ENCODE data around the gene KCTD13.
"Not testable (repeated sequence)": the region's sequence is repeated elsewhere in the genome, so short reads cannot be mapped to it uniquely, and the experiment has no call there.

Gene KCTD13

DNA sequence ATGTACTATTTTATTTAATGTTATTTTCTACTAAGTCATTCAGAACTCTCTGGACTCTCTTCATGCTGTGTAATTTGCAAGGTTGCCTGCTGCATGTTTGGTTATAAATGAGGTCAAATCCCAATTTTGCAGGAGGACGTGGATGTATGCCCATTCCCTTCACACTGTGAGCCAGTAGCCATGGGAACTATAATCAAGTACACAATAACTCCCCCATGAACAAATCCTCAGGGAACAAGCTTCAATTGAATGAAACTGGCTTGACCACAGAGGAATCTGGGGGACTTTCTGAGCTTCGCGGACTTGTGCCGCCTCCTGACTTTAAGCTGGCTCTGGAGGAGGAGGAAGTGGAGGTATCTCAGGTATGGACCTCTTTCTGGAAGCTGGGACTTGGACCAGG lies 14.6 kb upstream of the KCTD13 start:
- no peak overlapping the region for H3K9ac ChIP-seq (ENCODE audit: low read depth, low read length)
- H3K4me1 ChIP-seq (ENCODE audit: insufficient read depth, low read length): no peaks in the 10 kb centered on the region
- no peak overlapping the region for H2AFZ ChIP-seq (ENCODE audit: low read depth, low read length)
- no peaks in the 10 kb centered on the region for H3K36me3 ChIP-seq (ENCODE audit: insufficient read depth, low read length)
- no peaks in the 10 kb centered on the region for H3K9me3 ChIP-seq (ENCODE audit: insufficient read depth, low read length, severe bottlenecking)
- DNase-seq (no peak), ATAC-seq (ENCODE audit: insufficient read depth, low read depth) (no peak)
- H3K4me2 ChIP-seq (ENCODE audit: insufficient read depth, low read length): no peak overlapping the region
- H3K27ac ChIP-seq (ENCODE audit: low read length): no peak overlapping the region
- TF ChIP-seq CTCF (IDR thresholded peaks at IDR 0.05; ENCODE audit: borderline replicate concordance, extremely low read depth, low read length, poor library complexity, severe bottlenecking): no peak
- no peak for TF ChIP-seq EZH2 (IDR thresholded peaks at IDR 0.05; ENCODE audit: borderline replicate concordance, low read depth, low read length, severe bottlenecking)
- no peak overlapping the region for H3K4me3 ChIP-seq (ENCODE audit: low read depth in 1 of 2, low read length in 2 of 2)
- H4K20me1 ChIP-seq (ENCODE audit: insufficient read depth, low read length): no peaks in the 10 kb centered on the region
- no peaks in the 10 kb centered on the region for H3K27me3 ChIP-seq (ENCODE audit: insufficient read depth, low read length, poor library complexity)
- H3K79me2 ChIP-seq (ENCODE audit: insufficient read depth, low read length): no peaks in the 10 kb centered on the region

DNA sequence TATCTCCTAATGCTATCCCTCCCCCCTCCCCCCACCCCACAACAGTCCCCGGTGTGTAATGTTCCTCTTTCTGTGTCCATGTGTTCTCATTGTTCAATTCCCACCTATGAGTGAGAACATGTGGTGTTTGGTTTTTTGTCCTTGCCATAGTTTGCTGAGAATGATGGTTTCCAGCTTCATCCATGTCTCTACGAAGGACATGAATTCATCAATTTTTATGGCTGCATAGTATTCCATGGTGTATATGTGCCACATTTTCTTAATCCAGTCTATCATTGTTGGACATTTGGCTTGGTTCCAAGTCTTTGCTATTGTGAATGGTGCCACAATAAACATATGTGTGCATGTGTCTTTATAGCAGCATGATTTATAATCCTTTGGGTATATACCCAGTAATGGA lies 5.7 kb upstream of the KCTD13 start:
- H3K36me3 ChIP-seq (ENCODE audit: insufficient read depth, low read length); H3K79me2 ChIP-seq (ENCODE audit: insufficient read depth, low read length); H3K4me2 ChIP-seq (ENCODE audit: insufficient read depth, low read length); DNase-seq; H3K9ac ChIP-seq (ENCODE audit: low read depth, low read length); H2AFZ ChIP-seq (ENCODE audit: low read depth, low read length); ATAC-seq (ENCODE audit: insufficient read depth, low read depth); H3K27ac ChIP-seq (ENCODE audit: low read length); H3K9me3 ChIP-seq (ENCODE audit: insufficient read depth, low read length, severe bottlenecking); H4K20me1 ChIP-seq (ENCODE audit: insufficient read depth, low read length); H3K4me1 ChIP-seq (ENCODE audit: insufficient read depth, low read length); H3K27me3 ChIP-seq (ENCODE audit: insufficient read depth, low read length, poor library complexity); H3K4me3 ChIP-seq (ENCODE audit: low read depth in 1 of 2, low read length in 2 of 2): not testable (repeated sequence)

- H2AFZ ChIP-seq (ENCODE audit: low read depth, low read length): no peak overlapping the region
- H3K4me3 ChIP-seq (ENCODE audit: low read depth in 1 of 2, low read length in 2 of 2): peak overlapping the region in 1 of 2 experiments; percentile 100; a peak in 2 of 4 replicates
- H3K4me2 ChIP-seq (ENCODE audit: insufficient read depth, low read length): peak overlapping the region; percentile 99
- H3K27me3 ChIP-seq (ENCODE audit: insufficient read depth, low read length, poor library complexity): no peaks in the 10 kb centered on the region
- H3K4me1 ChIP-seq (ENCODE audit: insufficient read depth, low read length): peaks cover 33% of the 10 kb centered on the region
- H3K9me3 ChIP-seq (ENCODE audit: insufficient read depth, low read length, severe bottlenecking): no peaks in the 10 kb centered on the region
- TF ChIP-seq CTCF (IDR thresholded peaks at IDR 0.05; ENCODE audit: borderline replicate concordance, extremely low read depth, low read length, poor library complexity, severe bottlenecking) (no peak), EZH2 (IDR thresholded peaks at IDR 0.05; ENCODE audit: borderline replicate concordance, low read depth, low read length, severe bottlenecking) (no peak)
- DNase-seq: no peak
- no peak for ATAC-seq (ENCODE audit: insufficient read depth, low read depth)
- peaks cover 35% of the 10 kb centered on the region for H3K79me2 ChIP-seq (ENCODE audit: insufficient read depth, low read length)
- H4K20me1 ChIP-seq (ENCODE audit: insufficient read depth, low read length): peaks cover 9% of the 10 kb centered on the region
- peak overlapping the region; percentile 94; the same call in 1 of the 2 replicates for H3K27ac ChIP-seq (ENCODE audit: low read length)
- peaks cover 9% of the 10 kb centered on the region for H3K36me3 ChIP-seq (ENCODE audit: insufficient read depth, low read length)
- H3K9ac ChIP-seq (ENCODE audit: low read depth, low read length): peak overlapping the region; percentile 89
Observed at GRCh38 chr16:29927070-29927905, 1.3 kb upstream of the KCTD13 start.

GRCh38 chr16:29926711-29927052 lies 656 bp upstream of the KCTD13 start:
- ATAC-seq (ENCODE audit: insufficient read depth, low read depth) (no peak), DNase-seq (no peak)
- Histone ChIP-seq H3K4me2 (ENCODE audit: insufficient read depth, low read length) (peak overlapping the region; percentile 99), H3K9ac (ENCODE audit: low read depth, low read length) (peak overlapping the region; percentile 89), H3K9me3 (ENCODE audit: insufficient read depth, low read length, severe bottlenecking) (no peaks in the 10 kb centered on the region), H3K79me2 (ENCODE audit: insufficient read depth, low read length) (peaks cover 36% of the 10 kb centered on the region), H4K20me1 (ENCODE audit: insufficient read depth, low read length) (peaks cover 9% of the 10 kb centered on the region), H3K4me1 (ENCODE audit: insufficient read depth, low read length) (peaks cover 33% of the 10 kb centered on the region), H3K27ac (ENCODE audit: low read length) (peak overlapping the region; percentile 94), H2AFZ (ENCODE audit: low read depth, low read length) (peak overlapping the region; percentile 99), H3K36me3 (ENCODE audit: insufficient read depth, low read length) (peaks cover 15% of the 10 kb centered on the region), H3K27me3 (ENCODE audit: insufficient read depth, low read length, poor library complexity) (no peaks in the 10 kb centered on the region), H3K4me3 (ENCODE audit: low read depth in 1 of 2, low read length in 2 of 2) (peak overlapping the region; percentile 98 to 100; a peak in 3 of 4 replicates)
- no peak for TF ChIP-seq CTCF (IDR thresholded peaks at IDR 0.05; ENCODE audit: borderline replicate concordance, extremely low read depth, low read length, poor library complexity, severe bottlenecking)
- no peak for TF ChIP-seq EZH2 (IDR thresholded peaks at IDR 0.05; ENCODE audit: borderline replicate concordance, low read depth, low read length, severe bottlenecking)

Data from DND-41 (cell line).